ENCODE data around the gene AHNAK2.
"Not testable (repeated sequence)": the region's sequence is repeated elsewhere in the genome, so short reads cannot be mapped to it uniquely, and the experiment has no call there.

DNA sequence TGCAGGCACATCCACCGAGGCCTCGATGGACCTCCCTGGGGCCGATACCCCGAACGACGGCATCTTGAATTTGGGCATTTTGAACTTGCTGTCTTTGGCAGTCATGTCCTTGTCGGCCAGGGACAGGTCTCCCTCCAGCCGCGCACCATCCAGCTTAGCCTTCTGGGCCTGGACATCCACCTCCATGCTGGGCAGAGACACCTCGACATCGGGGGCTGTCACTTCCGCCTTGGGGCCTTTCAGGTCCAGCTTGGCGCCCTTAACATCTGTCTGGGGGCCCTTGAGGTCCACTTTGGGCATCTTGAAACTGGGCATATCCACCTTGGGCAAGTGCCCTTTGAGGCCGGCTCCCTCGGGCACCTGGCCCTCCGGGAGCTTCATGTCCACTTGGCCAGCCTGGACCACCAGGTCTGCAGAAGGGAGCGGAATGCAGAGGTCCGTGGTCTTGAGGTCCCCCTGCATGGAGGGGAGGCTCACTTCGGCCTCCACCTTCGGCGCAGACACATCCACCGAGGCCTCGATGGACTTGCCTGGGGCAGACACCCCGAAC, 28.7 kb downstream of the AHNAK2 start:
- TF ChIP-seq EZH2phosphoT487 (IDR thresholded peaks at IDR 0.05; ENCODE audit: borderline replicate concordance, low read length); CTCF (IDR thresholded peaks at IDR 0.05; ENCODE audit: low read depth, low read length, poor library complexity, severe bottlenecking): not testable (repeated sequence)

Measured in DOHH2 (cell line).